Right lobe of liver (tissue), 4 donors: ENCODE results near the gene OR51E2.

ENCODE experiments used
- POLR2A ChIP-seq: fragments of 450-650 bp; IDR thresholded peaks from one replicate; pipeline ENCODE4 v1.6.1; 2017; ENCODE audit warnings: antibody characterized with exemption, mild to moderate bottlenecking
- TF ChIP-seq, protein P1 (sequence below), 4 donors: fragments of 200-600 bp in 3 of 4; fragments of 450-650 bp in 1 of 4; IDR thresholded peaks; one replicate each; pipeline versions ENCODE4 v1.5.1 to v1.8.0; 2016 to 2022; ENCODE audit warnings: antibody characterized with exemption in 4 of 4, mild to moderate bottlenecking in 2 of 4
- donor health status: DM: no; HTN: no; CAD: no.
- donor health status: DM: no; HTN: no; CAD: no.
- donor health status: DM: no; HTN: yes; CAD: no.

DNA sequence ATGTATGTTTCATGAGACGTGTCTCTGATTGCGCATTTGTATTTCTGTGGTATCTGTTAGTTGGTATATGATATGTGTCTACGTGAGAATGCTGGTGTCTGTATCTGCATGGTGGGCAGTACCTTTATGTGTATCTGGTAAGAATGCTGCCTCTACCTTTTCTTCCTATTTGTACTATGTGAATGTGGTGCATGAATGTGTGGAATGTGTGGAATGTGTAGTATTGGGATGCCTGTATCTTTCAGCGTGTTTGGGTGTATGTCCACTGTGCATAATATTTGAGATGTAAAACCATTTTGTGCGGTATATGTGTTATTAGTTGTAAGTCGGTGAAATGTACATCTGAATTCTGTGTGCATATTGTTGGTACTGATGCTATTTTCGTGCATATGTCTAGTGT is 56.2 kb downstream of the OR51E2 start:
- TF ChIP-seq, protein P1, sequence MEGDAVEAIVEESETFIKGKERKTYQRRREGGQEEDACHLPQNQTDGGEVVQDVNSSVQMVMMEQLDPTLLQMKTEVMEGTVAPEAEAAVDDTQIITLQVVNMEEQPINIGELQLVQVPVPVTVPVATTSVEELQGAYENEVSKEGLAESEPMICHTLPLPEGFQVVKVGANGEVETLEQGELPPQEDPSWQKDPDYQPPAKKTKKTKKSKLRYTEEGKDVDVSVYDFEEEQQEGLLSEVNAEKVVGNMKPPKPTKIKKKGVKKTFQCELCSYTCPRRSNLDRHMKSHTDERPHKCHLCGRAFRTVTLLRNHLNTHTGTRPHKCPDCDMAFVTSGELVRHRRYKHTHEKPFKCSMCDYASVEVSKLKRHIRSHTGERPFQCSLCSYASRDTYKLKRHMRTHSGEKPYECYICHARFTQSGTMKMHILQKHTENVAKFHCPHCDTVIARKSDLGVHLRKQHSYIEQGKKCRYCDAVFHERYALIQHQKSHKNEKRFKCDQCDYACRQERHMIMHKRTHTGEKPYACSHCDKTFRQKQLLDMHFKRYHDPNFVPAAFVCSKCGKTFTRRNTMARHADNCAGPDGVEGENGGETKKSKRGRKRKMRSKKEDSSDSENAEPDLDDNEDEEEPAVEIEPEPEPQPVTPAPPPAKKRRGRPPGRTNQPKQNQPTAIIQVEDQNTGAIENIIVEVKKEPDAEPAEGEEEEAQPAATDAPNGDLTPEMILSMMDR (IDR thresholded peaks at IDR 0.05), result no peak
- no peak for TF ChIP-seq POLR2A
